ENCODE results near the gene GPR75.
"Not testable (repeated sequence)": the region's sequence is repeated elsewhere in the genome, so short reads cannot be mapped to it uniquely, and the experiment has no call there.

GRCh38 chr2:53823639-53824038, 36.1 kb downstream of the GPR75 start:
- TF ChIP-seq POLR2A, POLR2AphosphoS5 (IDR thresholded peaks at IDR 0.05; ENCODE audit: low read depth, low read length): not testable (repeated sequence)

Data from GM12892 (cell line).